Pancreas (tissue), 10 donors: ENCODE results near the gene CDS2. TPM values are rescaled to one million over a fixed set of nuclear protein-coding genes. Genes with fewer than 3 reads are reported as not detected.
A peak's percentile ranks its signal among the peaks of the same experiment; 100 is the strongest.

Source experiments
- ATAC-seq, 4 donors: fragments of 200-7000 bp; cut with Tn5 transposase; one replicate each; pipeline versions ENCODE4 v1.8.0 to v1.9.1; 2020; ENCODE audit warnings: mild to moderate bottlenecking in 4 of 4, moderate library complexity in 4 of 4
- DNase-seq, 6 donors: peaks; one replicate each; pipeline ENCODE4 v3.0.0-alpha.2; 2020
- FAIRE-seq: peaks from 2 replicates; lab custom pipeline; 2012; peaks lifted over from hg19 to GRCh38; lab: Jason Lieb, UNC
- H3K27ac ChIP-seq, 4 donors: fragments of 200-600 bp; sonication (generic); 1 replicate in 3 of 4; 2 replicates in 1 of 4; pipeline versions ENCODE4 v1.5.0 to v1.8.0; 2020
- H3K27me3 ChIP-seq, 4 donors: fragments of 200-600 bp; one replicate each; pipeline ENCODE4 v1.8.0; 2021
- H3K36me3 ChIP-seq, 3 donors: fragments of 200-600 bp; sonication (generic) in 1 of 3; one replicate each; pipeline versions ENCODE4 v1.5.0 to v1.8.0; 2020 to 2021
- H3K4me1 ChIP-seq, 3 donors: fragments of 200-600 bp; one replicate each; pipeline ENCODE4 v1.8.0; 2021
- H3K4me3 ChIP-seq, 4 donors: fragments of 200-600 bp; sonication (generic) in 2 of 4; one replicate each; pipeline versions ENCODE4 v1.5.0 to v1.8.0; 2020 to 2021
- H3K9me3 ChIP-seq, 4 donors: fragments of 200-600 bp; one replicate each; pipeline ENCODE4 v1.8.0; 2021
- CTCF ChIP-seq, 4 donors: fragments of 200-600 bp; sonication (generic) in 3 of 4; IDR thresholded peaks; one replicate each; pipeline versions ENCODE4 v1.5.0 to v1.8.0; 2021; ENCODE audit warnings: antibody characterized with exemption in 4 of 4
- WGBS, 2 donors: extraction: QIAGEN DNeasy Blood & Tissue Kit; methylation state at CpG; one replicate each; pipeline ENCODE4 v1.1.7; 2013; 5-methylcytosine and 5-hydroxymethylcytosine counted together
- intact Hi-C, 3 donors: fragments of 100-400 bp; cut with DNase I; formaldehyde crosslinking; loops; one replicate each; pipeline versions ENCODE4 v1.11.1 to v1.14.2; 2022
- polyA plus RNA-seq, 2 donors: library from polyadenylated mRNA; stranded (reverse); fragments of 200-250 nt; gene quantifications; one replicate each; pipeline ENCODE4 v1.2.3, GENCODE V29; 2013
- total RNA-seq, 6 donors: library from RNA; stranded (reverse); fragmentation: NEBNext Ultra II Directional in 4 of 6; extraction: Animal tissue kit (Norgen Biotek cat#: 25700) in 4 of 6; gene quantifications; one replicate each; pipeline versions ENCODE4 v1.2.1 to v1.2.4, GENCODE V29; 2021 to 2023
- donor health status: healthy with polysubstance abuse.
- donor health status: DM: no; HTN: no; CAD: no; lungs with moderate emphysema.
- donor health status: DM: no; HTN: no; CAD: no.
- donor health status: control.
- donor health status: control.
- donor health status: Bipolar disorder and iron deficiency.
- donor health status: DM: yes; HTN: yes; CAD: no.
- donor health status: DM: no; HTN: no; CAD: no.
- donor health status: DM: no; HTN: no; CAD: no.
- donor health status: DM: yes; HTN: yes; CAD: no.

CDS2 gene
- total and polyA plus RNA-seq, 8 donors = 4.6 to 27.1 (median 14.6) TPM

GRCh38 chr20:5148581-5148980 lies 21.8 kb downstream of the CDS2 start:
- no peak overlapping the region for H3K4me3 ChIP-seq

GRCh38 chr20:5149892-5150225 lies 23.1 kb downstream of the CDS2 start:
- 86 to 87% methylated on average over 3 of the region's 3 CpGs for WGBS, 2 donors
- Histone ChIP-seq H3K27me3 (no peaks in the 10 kb centered on the region), H3K4me1 (peaks cover 0 to 3% (median 0%) of the 10 kb centered on the region in 3 donors), H3K4me3 (no peak overlapping the region), H3K36me3 (no peaks in the 10 kb centered on the region), H3K27ac (no peak overlapping the region), H3K9me3 (no peaks in the 10 kb centered on the region)
- no peak for TF ChIP-seq CTCF (IDR thresholded peaks at IDR 0.05)
- intact Hi-C loops = no loop called here
- ATAC-seq (no peak), DNase-seq (no peak), FAIRE-seq (no peak)

More at GRCh38 chr20:5148581-5148980, 21.8 kb downstream of the CDS2 start:
- 67 to 70% methylated on average over 6 of the region's 6 CpGs for WGBS, 2 donors
- no peaks in the 10 kb centered on the region for H3K36me3 ChIP-seq
- peaks cover 0 to 3% (median 0%) of the 10 kb centered on the region in 3 donors for H3K4me1 ChIP-seq
- TF ChIP-seq CTCF (IDR thresholded peaks at IDR 0.05) = no peak
- H3K27me3 ChIP-seq = no peaks in the 10 kb centered on the region
- ATAC-seq = no peak
- no peak overlapping the region for H3K27ac ChIP-seq
- no peak for FAIRE-seq
- H3K9me3 ChIP-seq = no peaks in the 10 kb centered on the region
- intact Hi-C loops = no loop called here
- DNase-seq = no peak

- no peaks in the 10 kb centered on the region for H3K27me3 ChIP-seq
- H3K4me1 ChIP-seq = peaks cover 0 to 1% (median 0%) of the 10 kb centered on the region in 3 donors
- intact Hi-C loops = no loop called here
- no peak for TF ChIP-seq CTCF (IDR thresholded peaks at IDR 0.05)
- no peak overlapping the region for H3K27ac ChIP-seq
- 78 to 84% methylated on average over 13 of the region's 13 CpGs for WGBS, 2 donors
- ATAC-seq (peak in 1 of 4 donors; percentile 16), DNase-seq (no peak), FAIRE-seq (no peak)
- H3K4me3 ChIP-seq = no peak overlapping the region
- no peaks in the 10 kb centered on the region for H3K36me3 ChIP-seq
- no peaks in the 10 kb centered on the region for H3K9me3 ChIP-seq
Measured at GRCh38 chr20:5150226-5151076, 23.6 kb downstream of the CDS2 start.

DNA sequence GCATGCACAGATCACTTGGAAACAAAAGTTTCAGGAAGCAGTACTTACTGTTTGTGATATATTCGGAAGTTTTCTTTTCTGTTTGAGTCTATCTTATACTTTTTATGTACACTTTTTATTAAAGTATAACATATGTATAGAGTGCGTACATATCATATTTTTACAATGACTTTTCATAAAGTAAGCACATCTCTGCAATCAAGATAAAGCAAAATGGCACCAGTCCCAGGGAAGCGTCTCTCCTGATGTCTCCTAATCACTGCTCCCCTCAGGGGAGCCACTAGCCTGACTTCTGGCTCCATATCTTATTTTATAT lies 26.3 kb downstream of the CDS2 start:
- Histone ChIP-seq H3K9me3 (no peaks in the 10 kb centered on the region), H3K36me3 (no peaks in the 10 kb centered on the region), H3K4me1 (no peaks in the 10 kb centered on the region), H3K4me3 (no peak overlapping the region), H3K27ac (no peak overlapping the region), H3K27me3 (no peaks in the 10 kb centered on the region)
- TF ChIP-seq CTCF (IDR thresholded peaks at IDR 0.05) = no peak
- FAIRE-seq = no peak
- intact Hi-C loops = no loop called here
- no peak for DNase-seq
- 86 to 91% methylated on average over 3 of the region's 3 CpGs for WGBS, 2 donors
- ATAC-seq = no peak
